AG10803 (cell line): ENCODE measurements around the gene NOVA1.

Source experiments
- DNase-seq: peaks from one replicate; pipeline ENCODE4 v3.0.0; 2010; ENCODE audit warnings: low read depth
- H3K4me3 ChIP-seq: 2 replicates; pipeline ENCODE4 v1.5.1; 2011; ENCODE audit warnings: mild to moderate bottlenecking, low read length, control low read depth
- TF ChIP-seq, protein P1 (sequence below): conservative IDR thresholded peaks from 2 replicates; pipeline ENCODE4 v1.5.1; 2011; ENCODE audit warnings: mild to moderate bottlenecking, low read length, control low read depth, inconsistent platforms

NOVA1 gene

GRCh38 chr14:26598672-26599131, 869 bp upstream of the NOVA1 start:
- TF ChIP-seq, protein P1, sequence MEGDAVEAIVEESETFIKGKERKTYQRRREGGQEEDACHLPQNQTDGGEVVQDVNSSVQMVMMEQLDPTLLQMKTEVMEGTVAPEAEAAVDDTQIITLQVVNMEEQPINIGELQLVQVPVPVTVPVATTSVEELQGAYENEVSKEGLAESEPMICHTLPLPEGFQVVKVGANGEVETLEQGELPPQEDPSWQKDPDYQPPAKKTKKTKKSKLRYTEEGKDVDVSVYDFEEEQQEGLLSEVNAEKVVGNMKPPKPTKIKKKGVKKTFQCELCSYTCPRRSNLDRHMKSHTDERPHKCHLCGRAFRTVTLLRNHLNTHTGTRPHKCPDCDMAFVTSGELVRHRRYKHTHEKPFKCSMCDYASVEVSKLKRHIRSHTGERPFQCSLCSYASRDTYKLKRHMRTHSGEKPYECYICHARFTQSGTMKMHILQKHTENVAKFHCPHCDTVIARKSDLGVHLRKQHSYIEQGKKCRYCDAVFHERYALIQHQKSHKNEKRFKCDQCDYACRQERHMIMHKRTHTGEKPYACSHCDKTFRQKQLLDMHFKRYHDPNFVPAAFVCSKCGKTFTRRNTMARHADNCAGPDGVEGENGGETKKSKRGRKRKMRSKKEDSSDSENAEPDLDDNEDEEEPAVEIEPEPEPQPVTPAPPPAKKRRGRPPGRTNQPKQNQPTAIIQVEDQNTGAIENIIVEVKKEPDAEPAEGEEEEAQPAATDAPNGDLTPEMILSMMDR = no peak
- no peak for DNase-seq
- H3K4me3 ChIP-seq = peak overlapping the region; percentile 68

GRCh38 chr14:26598081-26598671, 343 bp upstream of the NOVA1 start:
- peak overlapping the region; percentile 68 for H3K4me3 ChIP-seq

GRCh38 chr14:26597071-26597588, 703 bp downstream of the NOVA1 start:
- DNase-seq = no peak
- H3K4me3 ChIP-seq = peak overlapping the region; percentile 68
- TF ChIP-seq, protein P1 = no peak

More at GRCh38 chr14:26598081-26598671, 343 bp upstream of the NOVA1 start:
- TF ChIP-seq, protein P1 = no peak
- DNase-seq = peak; percentile 53

DNA sequence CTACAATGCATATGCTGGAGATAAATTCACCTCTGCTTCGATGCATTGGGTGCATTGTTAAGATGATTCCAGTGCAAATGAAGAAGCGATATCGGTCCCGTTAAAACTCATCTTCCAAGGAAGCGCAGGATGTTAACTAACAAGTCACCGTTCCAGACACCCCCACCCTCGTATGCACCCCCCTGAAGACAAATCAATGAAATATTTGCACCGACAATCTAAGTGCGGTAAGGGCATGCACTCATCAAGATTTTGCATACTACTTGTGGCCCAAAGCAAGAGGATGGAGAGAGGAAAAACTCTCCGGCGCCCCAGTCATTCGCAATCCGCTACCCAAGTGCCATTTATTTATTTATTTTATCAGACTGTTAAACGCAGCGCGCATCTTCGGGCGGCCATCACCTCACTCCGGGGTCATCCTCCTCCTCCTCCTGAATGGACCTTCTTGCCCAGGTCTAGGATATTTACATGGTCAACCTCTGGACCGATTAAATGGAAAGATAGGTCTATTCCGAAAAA, 1.2 kb downstream of the NOVA1 start:
- TF ChIP-seq, protein P1 = no peak
- no peak for DNase-seq
- H3K4me3 ChIP-seq = peak overlapping the region; percentile 68

- H3K4me3 ChIP-seq = peak overlapping the region; percentile 68
- TF ChIP-seq, protein P1 = no peak
- DNase-seq = no peak
These were observed 1.8 kb downstream of the NOVA1 start for GRCh38 chr14:26595926-26596542.

GRCh38 chr14:26594756-26595545, 2.9 kb downstream of the NOVA1 start:
- DNase-seq = no peak
- H3K4me3 ChIP-seq = no peak overlapping the region
- TF ChIP-seq, protein P1 = no peak
